CD4-positive, alpha-beta T cell treated with Interleukin-17A for 1 hour (primary cell): ENCODE measurements around the gene HDAC10.

Experiments used
- DNase-seq: peaks from one replicate; pipeline ENCODE4 v3.0.0-alpha.2; 2020

HDAC10 gene

DNA sequence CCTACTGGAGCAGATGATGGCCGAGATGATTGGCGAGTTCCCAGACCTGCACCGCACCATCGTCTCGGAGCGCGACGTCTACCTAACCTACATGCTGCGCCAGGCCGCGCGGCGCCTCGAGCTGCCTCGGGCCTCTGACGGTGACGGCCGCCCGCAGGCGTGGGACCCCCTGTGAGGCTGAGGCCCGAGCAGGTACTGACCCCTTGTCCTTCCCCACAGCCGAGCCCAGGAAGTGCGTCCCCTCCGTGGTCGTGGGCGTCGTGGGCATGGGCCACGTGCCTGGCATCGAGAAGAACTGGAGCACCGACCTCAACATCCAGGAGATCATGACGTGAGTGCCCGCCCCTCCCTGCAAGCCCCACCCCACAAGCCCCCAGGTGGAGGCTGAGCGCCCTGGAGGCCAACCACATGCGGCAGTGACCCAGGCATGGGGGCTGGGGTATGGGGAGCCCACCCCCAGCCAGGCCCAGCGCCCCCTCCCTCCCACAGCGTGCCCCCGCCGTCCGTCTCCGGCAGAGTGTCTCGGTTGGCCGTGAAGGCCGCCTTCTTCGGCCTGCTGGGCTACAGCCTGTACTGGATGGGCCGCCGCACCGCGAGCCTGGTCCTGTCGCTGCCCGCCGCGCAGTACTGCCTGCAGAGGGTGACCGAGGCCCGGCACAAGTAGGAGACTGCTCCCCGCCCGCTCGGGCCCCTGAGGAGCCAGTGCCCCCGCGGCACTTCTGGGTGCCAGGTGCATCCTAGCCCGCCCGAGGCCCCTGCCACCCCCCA, 53.0 kb downstream of the HDAC10 start:
- DNase-seq = no peak

DNA sequence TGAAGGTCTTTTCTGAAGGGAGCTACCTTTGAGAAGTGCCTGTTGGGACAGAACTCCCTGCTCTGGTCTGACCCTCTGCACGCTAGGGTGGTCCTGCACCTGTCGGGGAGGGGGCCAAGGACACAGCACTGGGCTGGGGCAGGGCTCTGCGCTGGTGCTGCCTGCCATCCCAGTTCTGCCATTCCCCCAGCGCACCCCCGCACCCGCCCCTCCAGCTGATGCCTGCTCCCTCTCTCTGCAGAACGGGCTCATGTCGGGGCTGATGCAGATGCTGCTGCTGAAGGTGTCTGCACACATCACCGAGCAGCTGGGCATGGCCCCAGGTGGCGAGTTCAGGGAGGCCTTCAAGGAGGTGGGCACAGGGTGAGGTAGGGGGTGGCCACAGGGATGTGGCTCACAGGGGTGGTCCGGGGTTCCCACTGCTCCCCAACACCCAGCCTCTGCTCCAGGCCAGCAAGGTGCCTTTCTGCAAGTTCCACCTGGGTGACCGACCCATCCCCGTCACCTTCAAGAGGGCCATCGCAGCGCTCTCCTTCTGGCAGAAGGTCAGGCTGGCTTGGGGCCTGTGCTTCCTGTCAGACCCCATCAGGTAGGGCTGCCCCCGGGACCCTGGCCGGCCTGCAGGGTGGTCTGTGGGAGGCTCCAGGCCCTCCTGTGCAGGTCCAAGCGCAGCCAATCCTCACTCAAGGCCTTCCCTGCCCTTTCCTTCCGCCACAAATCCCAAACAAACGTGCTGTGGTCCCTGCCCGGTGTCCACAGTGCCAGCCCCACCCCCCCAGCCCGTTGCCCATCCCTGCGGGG, 53.9 kb downstream of the HDAC10 start:
- DNase-seq = no peak

DNA sequence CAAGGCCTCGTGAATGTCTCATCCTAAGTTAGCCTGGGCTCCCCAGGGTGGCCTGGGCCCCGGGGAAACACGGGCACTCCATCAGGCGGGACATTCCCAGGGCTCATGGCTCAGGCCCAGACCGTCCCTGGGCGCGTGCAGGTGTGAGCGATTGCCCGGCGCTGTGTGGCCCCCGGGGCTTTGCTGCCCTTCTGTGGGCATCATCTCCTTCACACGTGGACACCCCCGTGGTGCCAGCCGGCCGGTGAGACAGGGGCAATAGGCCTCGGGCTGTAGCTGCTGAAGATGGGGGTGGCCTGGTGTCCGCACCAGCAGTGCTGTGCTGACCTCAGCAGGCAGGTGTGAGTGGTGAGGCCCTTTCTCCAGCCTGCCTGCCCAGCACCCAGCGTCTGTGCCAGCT, 54.8 kb downstream of the HDAC10 start:
- no peak for DNase-seq
